Measurements from ENCODE around the gene CREBL2.
"Not testable (repeated sequence)": the region's sequence is repeated elsewhere in the genome, so short reads cannot be mapped to it uniquely, and the experiment has no call there.

CREBL2 gene

DNA sequence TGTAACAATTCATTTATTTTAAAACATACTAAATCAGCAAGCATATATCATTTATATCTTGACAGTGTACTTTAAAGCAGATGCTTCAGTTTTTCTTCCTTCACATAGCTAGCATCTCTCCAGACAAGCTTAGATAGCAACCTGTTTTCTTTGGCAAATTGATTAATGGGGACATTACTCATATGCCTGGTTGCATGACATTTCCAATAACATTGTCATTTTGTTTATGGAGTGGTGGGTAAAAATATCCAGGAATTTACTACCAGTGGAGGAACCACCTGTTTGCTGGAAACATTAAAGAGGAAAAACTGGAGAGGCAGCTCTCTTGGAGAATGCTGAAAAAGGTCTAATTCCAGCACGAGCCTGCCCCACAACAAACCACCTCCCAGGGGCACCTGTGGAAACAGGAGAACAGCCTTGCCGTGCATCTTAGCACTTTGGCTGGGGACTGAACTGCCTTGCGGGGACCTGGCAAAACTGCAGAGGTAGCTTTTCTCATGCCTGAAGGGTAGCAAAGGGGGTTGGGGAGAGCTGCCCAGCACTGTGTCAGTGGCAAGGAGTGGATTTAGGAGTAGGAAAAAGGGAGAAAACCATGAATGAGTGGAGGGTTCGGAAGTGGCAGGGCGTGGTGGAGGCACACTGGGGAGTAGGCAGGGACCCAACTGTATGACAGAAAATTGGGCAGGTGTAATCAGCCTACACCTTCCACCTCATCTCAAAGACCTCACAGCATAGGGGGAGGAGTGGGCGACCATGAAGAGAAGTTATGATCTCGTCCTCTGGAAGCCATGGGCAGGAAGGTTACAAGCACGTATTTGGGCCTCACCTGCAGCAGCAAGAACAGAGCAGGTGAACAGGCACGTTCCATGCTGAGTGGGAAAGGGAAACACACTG is 11.7 kb upstream of the CREBL2 start:
- DNase-seq = no peak

DNA sequence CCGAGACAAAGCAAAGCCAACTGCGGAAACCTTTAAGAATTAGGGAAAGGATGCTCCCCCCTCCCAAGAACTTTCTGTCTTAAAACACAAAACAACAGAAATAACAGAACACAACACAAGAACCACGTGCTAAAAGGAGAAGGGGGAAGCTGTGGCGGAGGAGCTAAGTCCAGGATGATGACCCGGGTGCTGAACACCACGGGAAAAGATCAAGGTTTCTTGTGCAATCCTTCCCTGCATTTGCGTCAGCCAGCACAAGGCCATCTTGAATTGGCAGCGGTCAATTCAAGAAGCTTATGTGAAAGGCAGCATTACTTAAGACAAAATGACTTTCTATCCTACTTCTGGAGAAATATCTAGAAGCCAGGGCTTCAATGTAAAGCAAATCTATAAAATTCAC is 11.0 kb upstream of the CREBL2 start:
- no peak for DNase-seq

DNA sequence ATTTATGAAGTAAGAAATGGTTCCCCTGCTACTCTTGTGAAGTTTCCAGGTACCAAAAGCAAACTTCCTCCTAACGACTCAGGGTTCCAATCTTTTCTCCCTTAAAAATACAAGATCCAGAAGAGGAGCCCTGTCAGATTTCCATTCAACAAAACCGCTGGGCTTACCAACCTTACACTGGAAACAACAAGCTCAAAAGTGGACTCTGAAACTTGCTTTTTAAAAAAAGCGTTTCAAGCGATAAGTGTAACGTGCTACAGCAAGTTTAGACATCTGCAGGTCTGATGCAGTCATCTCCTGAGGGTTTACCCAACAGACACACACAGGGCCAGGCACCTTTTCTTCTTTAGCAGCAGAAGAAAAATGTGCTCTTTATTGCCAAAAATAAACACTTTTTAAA is 6.9 kb upstream of the CREBL2 start:
- DNase-seq = no peak

DNA sequence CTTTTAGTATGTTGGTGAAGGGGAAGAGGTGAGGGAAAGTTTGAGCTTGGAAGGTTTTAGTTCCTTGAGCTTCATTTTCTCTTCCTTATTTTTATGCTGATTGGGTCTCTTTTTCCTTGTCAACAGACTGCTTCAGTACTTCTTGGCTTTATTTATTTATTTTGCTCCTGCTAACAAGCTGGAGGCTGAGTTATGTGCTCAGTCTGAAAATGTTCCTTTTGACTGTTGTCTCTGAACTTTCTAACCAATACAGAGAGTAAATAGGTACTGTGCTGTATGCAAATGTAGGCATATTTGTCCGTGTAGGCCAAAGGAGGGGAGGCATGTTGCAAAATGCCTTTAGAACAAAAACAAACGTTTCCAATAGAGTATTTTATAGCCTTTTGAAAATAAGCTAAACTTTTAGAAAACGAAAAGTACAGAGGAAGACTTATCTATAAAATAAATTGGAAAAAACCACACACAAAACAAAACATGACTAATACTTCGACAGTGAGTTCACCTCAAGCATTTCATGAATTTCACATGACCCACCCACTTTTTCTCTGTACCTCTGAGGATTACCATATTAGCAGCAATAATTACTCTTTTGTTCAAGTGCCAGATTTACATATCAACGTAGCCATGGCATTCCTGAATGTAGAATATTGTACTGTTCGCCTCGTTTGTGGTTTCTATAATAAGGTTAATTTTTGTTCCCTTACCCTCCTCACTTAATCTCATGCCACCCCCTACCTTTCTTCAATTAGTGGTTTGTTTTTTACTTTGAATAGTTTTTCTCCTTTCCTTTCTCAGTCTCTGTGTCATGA is 4.7 kb upstream of the CREBL2 start:
- no peak for DNase-seq

DNA sequence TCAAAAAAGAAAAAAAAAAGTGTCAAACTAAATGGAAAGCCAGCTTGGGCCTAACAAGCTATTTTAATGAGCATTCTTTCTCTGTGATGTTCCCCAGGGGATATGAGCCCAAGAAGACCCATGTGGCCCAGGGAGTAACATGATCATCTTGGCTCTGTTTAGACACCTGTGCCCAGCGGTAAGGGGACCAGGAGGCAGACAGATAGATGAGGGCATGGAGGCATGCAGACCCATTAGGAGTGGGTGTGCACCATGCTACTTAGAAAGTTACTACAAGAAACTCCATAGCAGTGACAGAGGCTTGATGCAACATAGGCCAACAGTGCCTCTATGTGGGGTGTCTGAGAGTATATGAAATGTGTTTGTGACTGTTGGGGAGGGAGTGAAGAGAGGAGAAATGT is 3.1 kb upstream of the CREBL2 start:
- DNase-seq = no peak

DNA sequence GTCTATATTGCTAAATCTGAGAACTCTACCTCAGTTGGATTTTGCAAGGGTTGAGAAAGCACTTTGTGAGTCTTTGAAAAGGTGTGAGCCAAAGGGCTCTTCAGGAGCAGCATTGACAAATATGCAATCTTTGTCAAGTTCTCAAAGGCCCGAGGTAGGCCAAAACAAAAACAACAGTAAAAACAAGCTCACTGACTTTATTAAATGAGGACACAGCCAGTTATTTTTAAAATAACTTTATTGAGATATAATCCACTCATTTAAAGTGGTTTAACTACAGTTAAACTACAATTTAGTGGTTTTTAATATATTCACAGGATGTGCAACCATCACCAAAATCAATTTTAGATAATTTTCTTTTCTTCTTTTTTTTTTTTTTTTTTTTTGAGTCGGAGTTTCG is 2.0 kb upstream of the CREBL2 start:
- DNase-seq = no peak

DNA sequence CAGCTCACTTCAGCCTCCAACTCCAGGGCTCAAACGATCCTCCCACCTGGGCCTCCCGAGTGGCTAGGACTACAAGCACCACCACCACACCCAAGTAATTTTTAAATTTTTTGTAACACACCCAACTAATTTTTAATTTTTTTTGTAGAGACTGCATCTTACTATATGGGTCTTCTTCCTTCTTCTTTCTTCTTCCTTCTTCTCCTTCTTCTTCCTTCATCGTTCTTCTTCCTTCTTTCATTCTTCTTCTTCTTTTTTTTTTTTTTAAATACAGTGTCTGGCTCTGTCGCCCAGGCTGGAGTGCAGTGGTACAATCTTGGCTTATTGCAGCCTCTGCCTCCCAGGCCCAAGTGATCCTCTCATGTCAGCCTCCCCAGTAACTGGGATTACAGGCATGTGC is 965 bp upstream of the CREBL2 start:
- no peak for DNase-seq

DNA sequence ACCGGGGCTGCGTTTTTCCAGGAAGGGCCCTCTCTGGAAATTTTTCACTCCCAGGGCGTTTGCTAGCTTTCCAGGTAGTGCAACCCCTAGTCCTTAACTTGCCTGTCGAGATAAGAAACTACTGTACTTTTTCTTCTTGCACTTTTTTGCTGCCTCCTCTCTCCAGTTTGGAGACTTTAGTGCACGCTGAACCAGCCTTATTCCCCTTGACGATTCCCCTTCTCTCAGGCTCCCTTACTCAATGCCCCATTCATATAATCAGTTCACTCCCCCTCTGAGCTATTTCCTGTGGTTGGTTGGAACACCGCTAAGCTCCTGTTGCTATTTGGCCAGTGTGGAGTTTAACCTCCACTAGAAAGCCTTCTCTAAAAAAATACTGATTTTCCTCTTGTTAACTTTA is 682 bp downstream of the CREBL2 start:
- DNase-seq = peak; percentile 38

DNA sequence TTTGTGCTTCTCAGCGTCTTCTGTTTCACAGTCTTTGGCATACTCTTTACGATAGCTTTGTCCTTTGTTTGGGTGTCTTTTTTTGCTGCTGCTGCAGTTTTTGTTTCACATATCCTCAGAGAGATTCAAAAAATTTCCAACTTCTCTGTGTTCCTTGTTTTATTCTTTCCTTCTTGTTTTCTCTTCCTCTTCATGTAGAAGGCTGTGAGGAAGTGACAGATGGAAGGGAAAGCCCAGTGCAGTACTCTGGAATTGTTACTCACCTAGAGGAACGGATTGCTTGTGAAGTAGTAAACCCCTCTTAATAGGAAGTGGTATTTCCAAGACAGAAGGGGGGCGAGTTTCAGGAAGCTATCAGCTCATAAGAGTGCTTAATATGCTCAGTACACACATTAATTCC is 1.7 kb downstream of the CREBL2 start:
- DNase-seq = no peak

DNA sequence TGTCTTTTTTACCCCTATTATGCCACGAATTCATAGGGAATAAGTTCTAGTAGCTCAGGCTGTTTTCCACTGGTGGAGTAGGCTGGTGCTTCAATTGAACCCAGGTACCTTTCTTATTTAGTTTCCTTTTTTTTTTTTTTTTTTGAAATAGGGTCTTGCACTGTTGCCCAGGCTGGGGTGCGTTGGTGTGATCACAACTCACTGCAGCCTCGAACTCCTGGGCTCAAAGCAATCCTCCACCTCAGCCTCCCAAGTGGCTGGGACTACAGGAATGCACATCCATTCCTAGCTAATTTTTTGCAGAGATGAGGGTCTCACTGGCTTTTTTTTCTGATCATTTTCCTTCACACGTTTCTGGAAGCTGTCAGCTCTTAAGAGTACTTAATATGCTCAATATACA is 2.7 kb downstream of the CREBL2 start:
- DNase-seq = no peak

DNA sequence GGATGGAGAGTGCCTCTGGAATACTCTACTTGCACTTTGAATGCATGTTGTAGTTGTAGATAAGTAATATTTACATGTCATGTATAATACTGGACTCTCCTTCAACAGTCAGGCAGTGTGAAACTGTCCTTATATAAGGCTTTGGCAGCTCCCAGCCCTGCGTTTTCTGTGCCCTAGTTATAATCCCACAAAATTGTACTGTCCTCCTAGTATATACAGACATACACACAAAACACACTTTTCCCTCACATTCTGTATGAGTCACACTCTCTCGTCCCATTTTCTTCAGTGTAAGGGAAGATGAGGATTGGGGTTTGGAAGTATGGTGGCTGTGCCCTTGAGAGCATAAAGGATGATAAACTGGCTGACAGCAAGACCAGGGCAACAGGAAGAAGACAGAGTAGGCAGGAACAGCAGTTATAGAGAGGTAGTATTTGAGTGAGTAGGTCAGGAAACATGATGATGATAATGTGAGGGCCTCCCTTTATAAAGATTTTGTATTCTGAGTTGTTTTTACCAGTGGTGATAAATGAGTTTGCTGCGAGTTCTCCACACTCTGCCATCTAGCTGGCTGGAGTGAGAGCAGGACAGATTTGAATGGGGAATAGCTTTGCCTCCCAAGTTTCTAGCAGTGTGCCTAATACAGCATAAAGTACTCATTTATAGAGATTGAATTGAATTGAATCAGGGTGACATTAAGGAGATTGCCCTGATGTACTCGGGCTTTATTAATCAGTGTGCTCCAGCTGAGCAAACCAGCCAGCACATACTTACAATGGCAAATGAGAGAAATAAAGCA is 5.0 kb downstream of the CREBL2 start:
- DNase-seq = no peak

DNA sequence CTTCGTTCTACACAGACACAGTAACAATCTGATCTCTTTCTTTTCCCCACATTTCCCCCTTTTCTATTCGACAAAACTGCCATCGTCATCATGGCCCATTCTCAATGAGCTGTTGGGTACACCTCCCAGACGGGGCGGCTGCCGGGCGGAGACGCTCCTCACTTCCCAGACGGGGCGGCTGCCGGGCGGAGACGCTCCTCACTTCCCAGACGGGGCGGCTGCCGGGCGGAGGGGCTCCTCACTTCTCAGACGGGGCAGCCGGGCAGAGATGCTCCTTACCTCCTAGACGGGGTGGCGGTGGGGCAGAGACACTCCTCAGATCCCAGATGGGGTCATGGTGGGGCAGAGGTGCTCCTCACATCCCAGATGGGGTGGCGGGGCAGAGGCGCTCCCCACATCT is 6.4 kb downstream of the CREBL2 start:
- DNase-seq = not testable (repeated sequence)

DNA sequence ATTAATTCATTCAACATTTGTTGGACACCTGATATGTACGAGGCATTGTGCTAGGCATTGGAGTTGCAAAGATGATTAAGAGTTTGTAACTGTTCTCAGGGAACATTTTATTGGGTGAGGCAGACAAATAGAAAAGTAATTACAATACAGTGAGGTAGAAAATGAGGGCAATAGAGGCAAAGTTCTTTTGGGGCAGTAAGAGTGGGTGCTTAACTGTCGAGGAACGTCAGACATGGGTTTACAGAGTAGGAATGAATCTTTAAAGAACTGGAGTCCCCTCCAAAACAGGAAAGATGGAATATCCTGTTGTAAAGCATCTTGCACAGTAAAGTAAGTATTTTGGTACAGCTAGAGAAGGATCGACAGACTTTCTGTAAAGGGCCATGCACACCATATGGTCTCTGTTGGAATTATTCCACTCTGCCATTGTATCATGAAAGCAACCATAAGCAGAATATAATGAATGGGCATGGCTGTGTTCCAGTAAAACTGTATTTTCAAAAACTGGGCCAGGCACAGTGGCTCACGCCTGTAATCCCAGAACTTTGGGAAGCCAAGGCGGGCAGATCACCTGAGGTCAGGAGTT is 9.1 kb downstream of the CREBL2 start:
- peak; percentile 98 for DNase-seq

DNA sequence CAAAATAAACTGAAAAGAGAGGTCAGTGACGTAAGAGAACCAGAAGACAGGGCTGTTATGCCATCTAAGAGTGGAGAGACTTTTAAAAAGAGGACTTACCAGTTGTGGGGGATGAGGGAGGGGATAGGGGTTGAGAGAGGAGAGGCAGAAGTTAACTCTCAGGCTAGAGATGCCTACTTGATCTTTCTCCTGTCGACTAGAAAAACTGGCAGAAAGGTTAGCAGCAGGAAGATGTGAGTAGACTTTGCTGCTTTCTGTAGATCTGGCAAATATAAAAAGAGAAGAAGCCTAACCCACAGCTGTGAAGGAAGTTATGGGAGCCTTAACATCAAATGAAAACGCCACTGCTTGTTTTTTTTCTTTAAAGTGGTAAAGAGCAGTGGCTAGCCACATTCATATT is 10.7 kb downstream of the CREBL2 start:
- DNase-seq = no peak

DNA sequence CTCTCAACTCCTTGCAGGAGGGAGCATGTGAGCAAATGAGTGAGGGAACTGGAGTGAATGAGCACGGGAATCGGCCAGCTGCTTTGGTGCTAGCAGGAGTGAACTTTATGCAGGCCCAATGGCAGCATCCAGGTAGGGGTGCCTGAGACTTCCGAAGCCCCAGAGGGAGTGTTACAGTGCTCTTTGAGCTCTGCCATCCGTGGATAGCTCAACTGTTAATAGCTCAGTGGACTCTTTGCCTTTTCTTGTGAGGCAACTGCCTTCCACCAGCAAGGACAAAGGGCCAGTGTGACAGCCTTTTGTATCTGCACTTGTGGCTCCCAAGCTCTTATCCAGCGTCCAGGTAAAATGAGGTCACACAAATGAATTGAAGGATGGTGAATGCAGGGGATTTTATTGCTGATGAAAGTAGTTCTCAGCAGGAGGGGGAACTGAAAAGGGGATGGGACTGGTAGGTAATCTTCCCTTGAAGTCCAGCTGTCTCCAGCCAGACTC is 12.9 kb downstream of the CREBL2 start:
- DNase-seq = no peak

DNA sequence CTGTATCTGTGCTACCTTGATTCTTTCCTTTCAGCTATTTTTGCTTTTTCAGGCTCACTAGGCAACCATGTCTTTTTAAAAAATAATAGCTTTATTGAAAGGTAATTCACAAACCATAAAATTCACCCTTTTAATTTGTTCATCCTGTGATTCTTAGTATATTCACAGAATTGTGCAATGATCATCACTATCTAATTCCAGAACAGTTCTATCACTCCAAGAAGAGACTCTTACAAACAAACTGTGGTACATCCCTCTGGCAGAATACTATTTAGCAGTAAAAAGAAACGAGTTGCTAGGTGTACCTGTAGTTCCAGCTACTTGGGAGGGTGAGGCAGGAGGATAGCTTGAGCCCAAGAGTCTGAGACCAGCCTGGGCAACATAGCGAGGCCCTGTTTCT is 14.8 kb downstream of the CREBL2 start:
- no peak for DNase-seq

DNA sequence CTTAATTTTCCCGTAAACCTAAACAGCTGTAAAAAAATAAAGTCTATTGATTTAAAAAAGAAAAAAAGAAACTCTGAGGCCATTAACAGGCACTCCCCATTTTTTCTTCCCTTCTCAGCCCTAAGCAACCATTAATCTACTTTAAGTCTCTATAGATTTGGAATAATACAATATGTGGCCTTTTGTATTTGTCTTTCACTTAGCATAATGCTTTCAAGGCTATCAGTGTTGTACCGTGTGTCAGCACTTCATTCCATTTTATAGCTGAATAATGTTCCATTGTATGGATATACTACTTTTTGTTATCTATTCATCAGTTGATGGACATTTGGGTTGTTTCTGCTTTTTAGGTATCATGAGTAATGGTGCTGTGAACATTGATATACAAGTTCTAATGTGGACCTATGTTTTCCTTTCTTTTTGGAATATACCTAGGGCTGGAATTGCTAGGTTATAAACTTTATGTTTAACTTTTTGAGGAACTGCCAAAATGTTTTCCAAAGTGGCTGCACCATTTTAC is 15.7 kb downstream of the CREBL2 start:
- no peak for DNase-seq

DNA sequence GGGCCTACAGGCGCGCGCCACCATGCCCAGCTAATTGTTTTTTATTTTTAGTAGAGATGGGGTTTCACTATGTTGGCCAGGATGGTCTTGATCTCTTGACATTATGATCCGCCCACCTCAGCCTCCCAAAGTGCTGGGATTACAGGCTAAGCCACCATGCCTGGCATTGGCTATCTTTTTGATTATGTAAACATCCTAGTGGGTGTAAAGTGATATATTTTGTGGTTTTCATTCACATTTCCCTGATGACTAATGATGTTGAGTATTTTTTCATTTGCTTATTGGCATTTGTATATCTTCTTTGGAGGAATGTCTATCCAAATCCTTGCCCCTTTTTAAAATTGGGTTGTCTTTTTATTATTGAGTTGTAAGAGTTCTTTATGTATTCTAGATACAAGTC is 16.3 kb downstream of the CREBL2 start:
- DNase-seq = no peak

DNA sequence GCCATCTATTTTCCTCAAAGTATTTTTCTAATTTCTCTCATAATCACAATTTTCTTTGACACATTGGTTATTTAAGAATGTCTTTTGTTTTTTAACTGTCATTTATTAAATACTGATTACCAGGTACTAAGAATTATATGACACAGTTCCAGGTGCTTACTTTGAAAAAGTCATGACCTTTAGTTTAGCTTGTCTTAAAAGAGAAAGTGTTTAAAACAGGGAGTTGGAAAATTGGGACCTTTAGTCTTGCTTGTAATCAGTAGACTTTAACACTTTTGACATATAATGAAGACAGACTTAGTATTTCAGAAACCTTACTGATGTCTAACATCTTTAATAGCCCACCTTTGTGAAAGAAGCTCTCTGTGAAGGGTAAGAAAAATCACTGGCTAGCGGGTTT is 19.2 kb downstream of the CREBL2 start:
- no peak for DNase-seq

DNA sequence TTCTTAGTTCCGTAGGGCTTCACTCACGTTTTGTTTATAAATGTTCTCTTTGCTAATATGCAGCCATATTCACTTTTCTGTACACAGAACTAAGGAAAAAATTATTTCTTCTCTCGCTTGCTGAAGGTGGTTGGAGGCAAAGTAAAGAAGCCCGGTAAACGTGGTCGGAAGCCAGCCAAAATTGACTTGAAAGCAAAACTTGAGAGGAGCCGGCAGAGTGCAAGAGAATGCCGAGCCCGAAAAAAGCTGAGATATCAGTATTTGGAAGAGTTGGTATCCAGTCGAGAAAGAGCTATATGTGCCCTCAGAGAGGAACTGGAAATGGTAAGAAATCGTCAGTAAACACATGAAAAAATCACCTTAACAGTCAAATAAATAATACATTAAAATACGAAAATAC is 24.0 kb downstream of the CREBL2 start:
- DNase-seq = no peak

DNA sequence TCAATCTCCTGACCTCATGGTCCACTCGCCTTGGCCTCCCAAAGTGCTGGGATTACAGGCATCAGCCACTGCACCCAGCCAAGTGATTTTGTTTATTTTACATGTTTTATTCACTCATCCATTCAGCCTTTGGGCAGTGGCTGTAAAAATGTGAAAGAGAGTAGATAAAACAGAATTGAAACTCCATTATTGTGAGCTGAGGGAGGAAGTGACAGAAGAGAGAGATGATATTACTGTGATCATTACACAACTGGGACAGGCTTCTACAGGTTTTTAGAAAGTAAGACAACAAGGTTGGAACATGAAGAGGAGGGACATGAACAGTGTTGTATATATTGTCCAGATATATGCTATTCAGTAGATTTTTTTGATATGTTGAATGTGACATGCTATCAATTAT is 25.0 kb downstream of the CREBL2 start:
- DNase-seq = no peak

DNA sequence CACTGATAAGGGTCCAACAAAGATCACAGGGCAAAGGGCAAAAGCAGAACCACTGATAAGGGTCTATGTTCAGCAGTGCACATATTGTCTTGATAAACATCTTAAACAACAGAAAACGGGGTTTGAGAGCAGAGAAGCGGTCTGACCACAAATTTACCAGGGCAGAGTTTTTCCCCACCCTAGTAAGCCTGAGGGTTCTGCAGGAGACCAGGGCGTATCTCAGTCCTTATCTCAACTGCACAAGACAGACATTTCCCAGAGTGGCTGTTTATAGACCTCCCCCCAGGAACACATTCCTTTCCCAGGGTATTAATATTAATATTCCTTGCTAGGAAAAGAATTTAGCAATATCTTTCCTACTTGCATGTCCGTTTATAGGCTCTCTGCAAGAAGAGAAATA is 28.3 kb downstream of the CREBL2 start:
- DNase-seq = not testable (repeated sequence)

DNA sequence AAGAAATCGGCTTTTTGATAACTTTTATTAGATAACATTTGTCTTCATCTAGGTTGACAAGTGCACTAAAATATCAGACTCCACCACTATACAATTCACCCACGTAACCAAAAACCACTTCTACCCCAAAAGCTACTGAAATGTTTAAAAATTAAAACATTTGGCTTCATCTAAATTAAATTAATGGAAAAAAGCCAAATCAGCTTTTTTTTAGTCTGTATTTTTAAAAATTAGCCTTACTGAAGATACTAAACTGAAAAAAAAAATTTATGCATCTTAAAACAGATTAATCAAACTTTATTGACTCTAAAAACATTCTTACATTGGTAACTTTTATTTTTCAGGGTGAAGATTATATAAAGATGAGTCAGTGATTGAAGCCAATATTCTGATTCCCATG is 30.0 kb downstream of the CREBL2 start:
- no peak for DNase-seq
